ENCODE results near the gene VTI1A. TPM values are rescaled to one million over a fixed set of nuclear protein-coding genes. Genes with fewer than 3 reads are reported as not detected.

The VTI1A gene
- total and polyA plus RNA-seq, 2 of the 4 experiments (the other 2 are of a cell fraction) = 9.7 to 24.9 TPM

DNA sequence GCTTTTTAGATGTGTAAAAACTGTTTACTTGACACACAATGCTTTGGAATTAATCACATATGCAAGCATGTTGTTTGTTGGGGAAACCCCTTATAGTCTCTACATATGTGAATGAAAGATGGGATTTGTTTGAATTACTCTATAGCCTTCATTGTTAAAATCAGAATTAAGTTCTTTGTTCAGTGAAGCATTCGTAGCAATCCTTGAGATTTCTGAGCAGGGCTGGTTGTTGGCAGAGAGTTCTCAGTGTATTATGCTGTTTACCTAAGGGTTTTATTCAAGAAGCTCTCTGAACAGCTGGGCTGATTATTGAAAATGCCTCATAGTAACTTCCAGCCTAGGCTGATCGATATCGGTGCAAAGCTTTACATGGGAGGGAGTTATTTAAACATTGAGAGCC is 190.9 kb downstream of the VTI1A start:
- H2BK20ac ChIP-seq (ENCODE audit: low read depth, low read length) = no peak overlapping the region
- H2BK5ac ChIP-seq (ENCODE audit: low read depth, low read length, poor library complexity, severe bottlenecking) = no peak overlapping the region
- no peaks in the 10 kb centered on the region for H4K20me1 ChIP-seq (ENCODE audit: insufficient read depth, low read length)
- TF ChIP-seq MAZ (IDR thresholded peaks at IDR 0.05; ENCODE audit: borderline replicate concordance, low read depth, low read length) = no peak
- no peak for TF ChIP-seq MAFK (IDR thresholded peaks at IDR 0.05; ENCODE audit: low read depth, low read length)
- TF ChIP-seq BHLHE40 (IDR thresholded peaks at IDR 0.05; ENCODE audit: low read depth, low read length) = no peak
- TF ChIP-seq, protein P1, sequence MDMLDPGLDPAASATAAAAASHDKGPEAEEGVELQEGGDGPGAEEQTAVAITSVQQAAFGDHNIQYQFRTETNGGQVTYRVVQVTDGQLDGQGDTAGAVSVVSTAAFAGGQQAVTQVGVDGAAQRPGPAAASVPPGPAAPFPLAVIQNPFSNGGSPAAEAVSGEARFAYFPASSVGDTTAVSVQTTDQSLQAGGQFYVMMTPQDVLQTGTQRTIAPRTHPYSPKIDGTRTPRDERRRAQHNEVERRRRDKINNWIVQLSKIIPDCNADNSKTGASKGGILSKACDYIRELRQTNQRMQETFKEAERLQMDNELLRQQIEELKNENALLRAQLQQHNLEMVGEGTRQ (IDR thresholded peaks at IDR 0.05; ENCODE audit: low read depth, low read length) = no peak
- no peak for TF ChIP-seq RAD21 (IDR thresholded peaks at IDR 0.05; ENCODE audit: low read length)
- no peak for TF ChIP-seq RCOR1 (IDR thresholded peaks at IDR 0.05; ENCODE audit: insufficient replicate concordance, low read length)
- TF ChIP-seq, protein P2, sequence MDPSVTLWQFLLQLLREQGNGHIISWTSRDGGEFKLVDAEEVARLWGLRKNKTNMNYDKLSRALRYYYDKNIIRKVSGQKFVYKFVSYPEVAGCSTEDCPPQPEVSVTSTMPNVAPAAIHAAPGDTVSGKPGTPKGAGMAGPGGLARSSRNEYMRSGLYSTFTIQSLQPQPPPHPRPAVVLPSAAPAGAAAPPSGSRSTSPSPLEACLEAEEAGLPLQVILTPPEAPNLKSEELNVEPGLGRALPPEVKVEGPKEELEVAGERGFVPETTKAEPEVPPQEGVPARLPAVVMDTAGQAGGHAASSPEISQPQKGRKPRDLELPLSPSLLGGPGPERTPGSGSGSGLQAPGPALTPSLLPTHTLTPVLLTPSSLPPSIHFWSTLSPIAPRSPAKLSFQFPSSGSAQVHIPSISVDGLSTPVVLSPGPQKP (IDR thresholded peaks at IDR 0.05; ENCODE audit: borderline replicate concordance, low read depth, low read length) = no peak
- TF ChIP-seq FOS (IDR thresholded peaks at IDR 0.05; ENCODE audit: low read depth, low read length) = no peak
- no peak for TF ChIP-seq RFX5 (IDR thresholded peaks at IDR 0.05; ENCODE audit: low read depth, low read length)
- TF ChIP-seq MXI1 (IDR thresholded peaks at IDR 0.05; ENCODE audit: borderline replicate concordance, low read depth, low read length) = no peak
- no peak for TF ChIP-seq SMC3 (IDR thresholded peaks at IDR 0.05; ENCODE audit: low read depth, low read length)
- no peak for TF ChIP-seq CTCF (conservative IDR thresholded peaks at IDR 0.05; ENCODE audit: low read depth, low read length)
- no peak for TF ChIP-seq CHD1 (IDR thresholded peaks at IDR 0.05; ENCODE audit: low read depth, low read length)
- no peak for TF ChIP-seq NFE2L2 (IDR thresholded peaks at IDR 0.05; ENCODE audit: low read depth, low read length)
- no peak for TF ChIP-seq POLR2A (IDR thresholded peaks at IDR 0.05; ENCODE audit: low read depth, low read length)
- TF ChIP-seq CEBPB (IDR thresholded peaks at IDR 0.05; ENCODE audit: low read depth, low read length) = no peak
- H3K4me1 ChIP-seq (ENCODE audit: control insufficient read depth, insufficient read depth, low read length) = peaks cover 5% of the 10 kb centered on the region
- no TSS peak for BruUV-seq (replicated peaks)
- no peak overlapping the region for H2AK9ac ChIP-seq (replicated peaks; ENCODE audit: low read depth, low read length, poor library complexity)
- H3K14ac ChIP-seq (replicated peaks; ENCODE audit: low read depth, low read length) = no peak overlapping the region
- H3K18ac ChIP-seq (ENCODE audit: low read depth, low read length) = no peak overlapping the region
- no peak overlapping the region for H4K8ac ChIP-seq (ENCODE audit: low read depth in 2 of 2, low read length in 2 of 2)
- no peak overlapping the region for H2BK120ac ChIP-seq (ENCODE audit: low read depth, low read length)
- dilution Hi-C loops (cut with HindIII; ENCODE audit: low sequenced_read_pairs, unreplicated experiment) = no loop called here
- no peak overlapping the region for H2AFZ ChIP-seq (replicated peaks; ENCODE audit: low read length, poor library complexity)
- no peaks in the 10 kb centered on the region for H3K27me3 ChIP-seq (ENCODE audit: control insufficient read depth, insufficient read depth, low read length)
- CTCF ChIA-PET = interaction anchor here (0.6 kb wide), 1 partner anchor 42 kb away, joined by 3 read pairs; no protein-coding TSS in a partner anchor
- H4K5ac ChIP-seq (ENCODE audit: low read depth, low read length) = no peak overlapping the region
- H3K4me3 ChIP-seq (ENCODE audit: insufficient read depth, low read depth, low read length) = no peak overlapping the region
- H3K36me3 ChIP-seq (ENCODE audit: control insufficient read depth, insufficient read depth, low read length) = no peaks in the 10 kb centered on the region
- POLR2A ChIA-PET (ENCODE audit: unreplicated experiment) = no interaction called here
- H3K9me3 ChIP-seq (ENCODE audit: control insufficient read depth, insufficient read depth, low read length) = no peaks in the 10 kb centered on the region
- no peak overlapping the region for H3K56ac ChIP-seq (ENCODE audit: extremely low read depth, insufficient read depth, low read length)
- no peak overlapping the region for H3K4me2 ChIP-seq (ENCODE audit: low read depth, low read length)
- DNase-seq = no peak
- H3K9ac ChIP-seq (ENCODE audit: low read depth, low read length) = no peak overlapping the region
- 38% methylated on average over 1 of the region's 3 CpGs; no CpG with 5 or more reads in 1 of the 2 experiments for WGBS, 2 experiments (ENCODE audit: extremely low coverage in 2 of 2, insufficient read length in 1 of 2)
- in situ Hi-C loops (cut with MboI; ENCODE audit: low sequenced_read_pairs) = no loop called here
- H2AK5ac ChIP-seq (ENCODE audit: low read depth, low read length) = no peak overlapping the region
- H3K23ac ChIP-seq (ENCODE audit: low read depth, low read length) = no peak overlapping the region
- H2BK15ac ChIP-seq (ENCODE audit: low read depth, low read length) = no peak overlapping the region
- no peak overlapping the region for H3K4ac ChIP-seq (ENCODE audit: low read depth, low read length)
- H3K9me1 ChIP-seq (ENCODE audit: insufficient read depth, low read length) = peaks cover 9% of the 10 kb centered on the region
- peaks cover 0 to 7% of the 10 kb centered on the region in 2 experiments; a peak in 3 of 4 replicates for H3K79me1 ChIP-seq (ENCODE audit: low read depth in 1 of 2, low read length in 2 of 2)
- intact Hi-C loops (cut with micrococcal nuclease) = no loop called here
- H3K27ac ChIP-seq (ENCODE audit: insufficient read depth, low read length) = no peak overlapping the region
- ATAC-seq (ENCODE audit: low read depth) = no peak
- H4K91ac ChIP-seq (ENCODE audit: insufficient read depth, low read depth, low read length) = no peak overlapping the region

Data from IMR-90 (cell line).